NCI-H226 (cell line): ENCODE results near the gene SLC9A7.
A peak's percentile ranks its signal among the peaks of the same experiment; 100 is the strongest.

Source experiments
- DNase-seq: peaks from one replicate; pipeline ENCODE4 v3.0.0-alpha.2; 2015

Gene SLC9A7

DNA sequence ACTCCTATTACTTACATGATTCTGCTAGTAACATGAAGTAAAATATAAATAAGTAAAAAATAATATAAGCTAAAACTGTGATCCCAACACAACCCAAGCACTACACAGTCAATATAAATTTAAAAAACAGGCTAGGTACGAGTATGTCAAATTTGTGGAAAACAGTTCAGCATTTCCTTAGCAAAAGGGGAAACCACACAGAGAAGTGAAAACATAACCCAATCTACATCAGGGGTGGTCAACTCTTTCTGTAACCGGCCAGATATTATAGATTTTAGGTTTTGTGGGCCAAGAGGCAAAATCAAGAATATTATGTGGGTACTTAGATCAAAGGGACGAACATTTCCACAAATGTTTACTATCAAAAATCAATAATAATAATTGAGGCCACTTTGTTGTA is 115.3 kb downstream of the SLC9A7 start:
- no peak for DNase-seq

- no peak for DNase-seq
Measured at GRCh38 chrX:46642145-46642544, 116.8 kb downstream of the SLC9A7 start.

- DNase-seq = peak; percentile 61
Measured at GRCh38 chrX:46637938-46638337, 121.0 kb downstream of the SLC9A7 start.

DNA sequence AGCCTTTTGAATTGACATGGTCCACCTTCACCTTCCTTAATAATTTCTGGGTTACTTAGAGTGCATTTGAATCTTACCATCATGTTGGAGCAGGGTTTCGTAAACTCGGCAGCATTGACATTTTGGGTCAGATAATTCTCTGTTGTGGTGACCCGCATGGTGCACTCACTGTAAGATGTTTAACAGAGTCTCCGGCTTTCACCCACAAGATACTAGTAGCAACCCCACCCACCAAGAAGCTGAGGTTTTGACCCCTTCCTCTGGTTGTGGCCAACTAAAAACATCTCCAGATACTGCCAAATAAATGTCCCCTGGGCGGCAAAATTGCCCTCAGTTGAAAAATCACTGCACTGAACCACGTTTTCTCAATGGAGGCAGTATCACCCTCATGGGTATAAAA is 122.7 kb downstream of the SLC9A7 start:
- DNase-seq = no peak

DNA sequence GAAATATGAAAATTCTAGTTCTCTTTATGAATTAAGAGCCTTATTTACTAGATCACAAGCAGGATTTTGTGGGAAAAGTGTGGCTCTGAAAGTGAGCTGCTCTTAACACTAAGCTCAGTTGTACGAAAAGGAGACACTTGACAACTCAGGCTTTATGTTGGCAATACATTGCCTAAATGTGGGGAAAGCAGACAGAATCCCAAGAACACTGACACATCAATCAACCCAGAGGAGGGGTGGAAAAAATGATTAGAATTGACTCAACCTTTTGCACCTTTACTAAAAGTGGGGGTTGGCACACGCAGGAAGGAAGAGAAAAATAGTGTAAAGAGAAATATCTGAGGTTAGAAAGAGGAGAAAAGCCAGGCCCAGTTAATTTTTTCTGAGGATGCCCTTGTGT is 123.7 kb downstream of the SLC9A7 start:
- no peak for DNase-seq

GRCh38 chrX:46634577-46634976 is 124.3 kb downstream of the SLC9A7 start:
- no peak for DNase-seq

DNA sequence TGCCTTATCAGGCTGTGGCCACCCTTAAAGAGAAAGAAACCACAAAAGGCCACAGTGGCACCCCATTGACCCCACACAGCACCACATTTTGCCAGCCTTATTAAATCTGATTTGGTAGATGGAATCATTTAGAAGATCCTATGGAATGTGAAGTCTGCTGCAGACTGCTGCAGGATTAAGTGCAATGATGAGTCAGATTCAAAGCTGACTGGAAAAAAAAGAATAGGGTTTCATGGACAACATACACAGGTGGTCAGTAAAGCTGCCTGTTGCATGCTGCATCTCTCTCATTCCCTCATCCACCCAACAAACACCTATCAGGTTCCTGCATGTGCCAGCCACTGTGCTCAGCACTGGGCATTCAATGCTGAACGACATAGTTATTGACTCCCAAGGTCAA is 128.8 kb downstream of the SLC9A7 start:
- no peak for DNase-seq

DNA sequence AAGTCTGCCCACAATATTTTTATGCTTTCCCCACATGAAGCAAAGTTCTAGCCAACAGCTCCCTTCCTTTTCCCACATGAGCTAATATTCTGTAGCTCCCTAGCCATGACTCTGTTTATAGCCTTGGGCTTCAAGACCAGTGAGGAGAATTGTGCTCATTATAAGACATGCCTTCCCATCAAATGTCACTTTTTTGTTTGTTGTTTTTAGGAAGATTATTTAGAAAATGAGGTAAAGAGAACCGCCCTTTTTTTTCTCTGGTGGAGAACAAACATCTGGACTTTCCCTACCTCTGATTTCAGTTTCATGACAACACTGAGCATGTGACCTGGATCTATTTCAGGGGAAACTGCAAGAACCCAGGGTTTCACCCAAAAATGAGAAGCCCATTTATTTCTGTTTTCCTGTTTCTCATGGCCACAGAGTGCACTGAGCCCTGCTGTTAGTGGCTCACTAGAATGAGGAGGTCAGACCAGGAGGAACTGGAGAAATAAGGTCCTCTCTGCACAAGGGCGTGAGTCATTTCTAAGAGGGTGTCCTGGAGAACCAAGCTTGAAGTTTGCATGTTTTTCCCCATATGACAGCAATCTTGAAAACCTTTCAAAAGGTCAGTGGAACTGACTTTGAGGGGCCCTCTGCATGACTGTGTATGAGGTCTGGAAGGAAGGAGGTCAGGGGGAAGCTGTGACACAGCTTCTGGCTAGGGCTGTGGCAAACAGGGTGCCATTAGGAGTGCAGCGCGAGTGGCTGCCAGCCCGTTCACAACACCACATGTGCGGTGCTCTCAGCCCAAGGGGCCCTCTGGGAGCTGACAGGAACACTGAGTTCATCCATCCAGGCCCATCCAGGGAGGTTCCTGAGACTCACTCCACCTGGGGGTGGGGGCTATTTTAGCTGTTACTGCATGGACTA is 130.2 kb downstream of the SLC9A7 start:
- no peak for DNase-seq

DNA sequence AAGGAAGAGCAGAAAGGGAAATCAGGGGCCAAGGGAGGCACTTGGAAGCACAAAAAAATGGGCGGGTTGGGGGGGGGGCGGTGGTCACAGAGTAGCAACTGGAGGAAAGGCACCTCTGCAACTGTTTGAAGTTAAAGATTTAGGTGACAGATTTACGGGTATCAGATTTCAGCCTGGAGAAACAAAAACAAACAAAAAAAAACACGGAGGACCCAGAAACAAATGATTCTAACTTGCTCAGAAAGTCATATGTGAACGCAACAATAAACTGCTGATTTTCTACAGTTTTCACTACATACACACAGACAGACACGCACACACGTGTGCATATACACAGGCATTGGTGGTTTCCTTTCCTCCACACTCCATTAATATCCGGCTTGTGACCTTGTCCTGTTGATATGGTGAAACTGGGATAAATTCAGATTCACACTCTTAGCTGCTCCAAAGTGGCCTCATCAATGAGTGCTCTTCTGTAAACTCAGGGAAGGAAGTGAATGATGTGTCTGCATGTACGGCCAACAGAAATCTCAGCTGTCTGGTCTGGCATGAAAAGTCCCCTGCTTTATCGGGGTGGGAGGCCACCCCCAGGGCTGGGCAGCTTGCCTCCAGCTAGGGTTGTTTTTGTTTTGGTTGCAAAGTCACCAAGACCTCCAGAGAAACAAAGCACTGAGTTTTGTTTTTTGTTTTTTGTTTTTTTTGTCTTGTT is 131.1 kb downstream of the SLC9A7 start:
- no peak for DNase-seq

DNA sequence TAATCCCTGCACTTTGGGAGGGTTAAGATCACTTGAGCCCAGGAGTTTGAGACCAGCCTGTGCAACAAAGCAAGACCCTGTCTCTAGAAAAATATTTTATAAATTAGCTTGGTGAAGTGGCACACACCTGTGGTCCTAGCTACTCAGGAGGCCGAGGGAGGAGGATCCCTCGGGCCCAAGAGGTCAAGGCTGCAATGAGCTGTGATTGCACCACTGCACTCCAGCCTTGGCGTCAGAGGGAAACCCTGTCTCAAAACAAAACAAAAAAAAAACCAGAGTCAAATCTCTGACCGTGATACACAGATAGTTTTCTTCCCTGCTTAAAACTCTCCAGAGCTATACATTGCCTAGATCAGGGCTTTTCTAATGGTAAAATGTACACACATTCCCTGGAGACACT is 131.9 kb downstream of the SLC9A7 start:
- no peak for DNase-seq

DNA sequence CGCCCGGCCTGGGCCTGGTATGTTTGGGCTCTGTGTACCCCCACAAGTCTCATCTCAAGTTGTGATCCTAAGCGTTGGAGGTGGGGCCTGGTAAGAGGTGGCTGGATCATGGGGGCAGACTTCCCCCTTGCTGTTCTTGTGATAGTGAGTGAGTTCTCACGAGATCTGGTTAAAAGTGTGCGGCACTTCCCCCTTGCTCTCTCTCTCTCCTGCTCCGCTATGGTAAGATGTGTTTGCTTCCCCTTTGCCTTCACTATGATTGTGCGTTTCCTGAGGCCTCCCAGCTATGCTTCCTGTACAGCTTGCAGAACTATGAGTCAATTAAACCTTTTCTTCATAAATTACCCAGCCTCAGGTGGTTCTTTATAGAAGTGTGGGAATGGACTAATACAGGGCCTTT is 132.4 kb downstream of the SLC9A7 start:
- DNase-seq = no peak

DNA sequence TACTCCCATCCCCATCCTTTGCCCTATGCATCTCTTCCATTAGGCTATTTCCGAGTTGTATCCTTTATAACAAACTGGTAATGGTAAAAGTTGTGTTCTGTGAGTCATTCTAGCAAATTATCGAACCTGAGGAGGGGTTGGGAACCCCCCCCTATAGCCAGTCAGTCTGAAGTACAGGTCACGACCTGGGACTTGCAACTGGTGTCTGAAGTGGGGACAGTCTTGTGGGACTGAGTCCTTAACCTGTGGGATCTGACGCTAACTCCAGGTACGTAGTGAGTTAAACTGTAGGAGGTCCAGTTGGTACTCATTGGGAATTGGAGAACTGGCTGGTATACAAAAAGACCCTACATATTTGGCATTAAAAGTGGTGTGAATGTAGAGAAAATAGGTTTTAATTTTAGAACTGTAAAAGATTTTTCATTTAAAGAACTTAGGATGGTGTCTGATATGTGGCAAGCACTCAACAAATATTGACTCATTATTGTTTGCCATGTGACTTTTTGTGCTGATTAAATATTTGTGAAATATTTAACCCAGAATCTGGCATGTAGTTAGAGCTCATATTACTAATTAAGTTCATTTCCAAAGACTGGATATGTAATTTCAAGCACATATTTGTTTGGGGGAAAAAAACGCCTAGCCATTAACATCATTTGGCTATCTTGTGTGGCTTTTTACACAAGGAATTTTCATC is 134.7 kb downstream of the SLC9A7 start:
- no peak for DNase-seq

DNA sequence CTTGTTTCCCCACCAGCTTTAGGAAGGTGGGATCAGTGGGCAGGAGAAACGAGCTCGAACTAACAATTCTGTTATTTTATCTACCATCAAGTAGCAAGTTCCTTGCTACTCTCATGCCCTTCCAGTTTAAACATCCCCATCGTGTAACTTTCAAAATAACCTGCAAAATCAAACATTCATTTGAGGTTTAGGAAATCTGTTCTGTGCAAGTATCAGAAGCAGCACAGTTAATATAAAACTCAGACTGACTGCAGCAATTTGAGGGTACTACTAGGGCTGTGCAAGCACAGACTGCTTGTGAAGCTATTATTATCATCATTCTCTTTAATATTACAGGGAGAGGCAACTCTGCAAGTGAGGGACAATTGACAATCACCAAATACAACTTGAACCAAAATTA is 137.3 kb downstream of the SLC9A7 start:
- no peak for DNase-seq

DNA sequence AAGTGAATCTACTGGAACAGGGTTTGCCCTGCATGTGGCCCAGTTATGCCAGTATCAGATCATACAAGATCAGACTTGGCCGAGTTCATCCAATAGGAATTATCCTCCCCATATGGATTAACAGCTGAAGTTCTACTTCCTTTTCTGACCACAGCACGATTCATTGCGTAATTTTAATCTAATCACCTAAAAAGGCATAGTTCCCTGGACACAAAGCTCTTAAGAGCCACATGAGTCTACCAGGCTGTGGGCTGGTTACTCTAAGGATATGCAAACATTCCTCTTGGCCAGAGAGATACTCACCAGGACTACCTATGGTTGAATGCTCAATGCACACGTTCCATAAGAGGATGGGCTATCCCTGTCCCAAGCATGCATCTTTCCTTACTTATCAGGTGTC is 138.4 kb downstream of the SLC9A7 start:
- peak; percentile 14 for DNase-seq

GRCh38 chrX:46618947-46619346 is 140.0 kb downstream of the SLC9A7 start:
- no peak for DNase-seq

DNA sequence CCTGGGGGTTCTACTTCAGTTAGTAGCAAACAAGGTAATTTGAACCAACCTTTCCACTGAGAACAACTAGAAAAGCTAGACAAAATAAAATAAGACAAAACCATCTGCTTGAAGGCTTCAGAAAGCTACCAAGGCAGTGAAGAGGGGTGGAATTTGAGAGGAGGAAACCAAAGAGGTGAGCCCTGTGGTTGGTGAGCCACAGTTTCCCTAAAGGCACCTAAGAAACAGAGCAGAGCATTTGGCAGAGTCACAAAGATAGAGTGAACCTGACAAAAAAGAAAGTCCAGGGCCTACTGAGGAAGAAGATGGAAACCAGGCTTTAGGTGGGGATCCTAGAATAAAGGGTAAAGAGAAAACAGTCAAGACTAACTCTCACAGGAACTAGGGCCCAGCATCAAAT is 141.0 kb downstream of the SLC9A7 start:
- no peak for DNase-seq

- no peak for DNase-seq
Measured at GRCh38 chrX:46611658-46612362, 147.1 kb downstream of the SLC9A7 start.

- no peak for DNase-seq
Measured at GRCh38 chrX:46610070-46610658, 148.8 kb downstream of the SLC9A7 start.

DNA sequence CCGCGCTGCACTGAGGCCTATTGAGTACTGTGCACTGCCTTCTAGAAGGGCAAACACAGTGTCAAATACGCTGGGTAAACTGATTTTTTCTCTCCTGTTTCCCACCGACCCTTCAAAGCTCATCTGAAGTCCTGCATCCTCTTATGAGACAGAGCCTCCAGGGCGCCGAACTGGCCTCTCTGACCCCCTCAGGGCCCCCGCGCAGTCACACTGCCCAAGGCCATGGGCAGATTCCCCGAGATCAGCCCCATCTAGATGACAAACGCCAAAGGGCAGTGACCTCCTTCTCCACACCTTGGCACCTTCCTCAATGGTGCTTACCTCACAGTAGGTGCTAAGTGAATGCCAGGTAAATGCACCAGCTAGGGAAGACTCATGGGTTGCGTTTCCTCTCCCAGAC is 151.0 kb downstream of the SLC9A7 start:
- no peak for DNase-seq

DNA sequence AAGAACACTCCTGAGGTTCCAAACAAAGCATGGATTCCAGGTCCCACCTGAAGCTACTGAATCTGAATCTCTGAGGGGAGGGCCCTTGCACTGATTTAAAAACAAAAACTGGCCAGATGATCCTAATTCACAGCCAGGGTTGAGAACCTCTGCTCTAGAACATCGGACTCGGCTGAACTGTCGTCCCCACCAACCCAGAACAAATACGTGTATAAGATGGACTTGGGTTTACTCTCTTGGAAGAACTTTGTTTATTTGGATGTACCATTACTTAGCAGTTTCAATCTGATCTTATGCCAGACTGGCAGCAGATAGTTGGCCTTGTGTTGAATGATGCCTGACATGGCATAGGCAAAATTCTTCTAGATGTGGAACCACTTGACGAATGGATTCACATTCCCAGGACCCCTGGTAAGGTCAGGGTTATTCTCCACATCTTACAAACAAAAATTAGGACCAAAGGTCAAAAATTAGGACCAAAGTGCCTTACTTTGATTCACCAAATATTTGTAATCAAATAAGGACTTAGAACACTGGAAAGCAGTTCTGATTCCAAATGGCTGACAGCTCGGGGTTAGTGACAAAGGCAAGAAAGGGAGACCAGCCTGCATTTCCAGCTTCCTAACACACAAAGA is 156.3 kb downstream of the SLC9A7 start:
- no peak for DNase-seq

DNA sequence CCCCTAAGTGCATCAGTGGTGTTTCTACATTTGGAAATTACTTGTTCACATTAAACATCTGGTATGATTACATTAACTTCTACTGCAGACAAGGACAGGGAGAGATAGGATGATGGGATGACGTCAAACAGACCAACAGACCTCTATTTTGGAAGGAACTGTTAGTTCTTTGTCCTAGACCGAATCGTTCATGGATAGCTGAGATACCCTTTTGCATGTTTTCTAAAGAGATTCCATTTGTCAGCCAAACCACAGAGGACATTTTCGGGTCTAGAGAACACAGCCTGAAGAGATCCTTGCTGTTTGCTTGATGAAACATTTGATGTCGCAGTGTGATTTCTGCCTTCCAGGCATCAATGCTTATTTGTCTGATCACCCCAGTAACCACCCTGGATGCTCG is 157.6 kb downstream of the SLC9A7 start:
- DNase-seq = no peak

DNA sequence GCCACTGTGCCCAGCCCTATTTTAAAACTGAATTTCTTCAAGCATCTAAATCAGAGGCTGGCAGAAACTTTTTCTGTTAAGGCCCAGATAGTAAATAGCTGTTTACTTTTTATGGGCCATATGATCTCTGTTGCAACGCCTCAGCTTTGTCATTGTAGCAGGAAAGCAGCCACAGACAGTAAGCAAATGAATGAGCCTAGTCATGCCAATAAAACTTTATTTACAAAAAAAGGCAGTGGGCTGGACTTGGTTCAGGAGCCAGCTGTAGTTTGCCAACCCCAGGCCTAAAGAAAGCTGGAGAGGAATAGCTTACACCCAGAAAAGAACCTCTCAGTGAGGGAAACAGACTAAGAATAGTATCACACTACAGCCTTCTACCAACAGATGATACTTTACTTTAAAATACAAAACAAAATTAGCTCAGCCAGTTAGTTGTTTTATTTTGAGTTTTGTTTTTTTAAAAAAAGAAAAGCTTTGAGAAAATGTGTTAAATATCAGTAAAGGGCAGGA is 159.8 kb downstream of the SLC9A7 start:
- DNase-seq = no peak
